Adrenal gland (tissue), 12 donors: ENCODE measurements around the gene DCHS2. TPM values are rescaled to one million over a fixed set of nuclear protein-coding genes. Genes with fewer than 3 reads are reported as not detected.

Experiments used
- DNase-seq, 7 donors: peaks; one replicate each; pipeline ENCODE4 v3.0.0-alpha.2; 2019 to 2020
- H3K27ac ChIP-seq, 5 donors: fragments of 200-600 bp; sonication (generic) in 4 of 5; 1 replicate in 3 of 5; 2 replicates in 2 of 5; pipeline versions ENCODE4 v1.5.1 to v1.8.0; 2016 to 2020; ENCODE audit warnings: mild to moderate bottlenecking in 1 of 5
- H3K27me3 ChIP-seq: fragments of 200-600 bp; 2 replicates; pipeline ENCODE4 v1.8.0; 2021
- H3K36me3 ChIP-seq, 2 donors: fragments of 200-600 bp; replicated peaks in 1 of 2; 1 replicate in 1 of 2; 2 replicates in 1 of 2; pipeline versions ENCODE4 v1.5.1 to v1.8.0; 2018 to 2022
- H3K4me1 ChIP-seq, 2 donors: fragments of 200-600 bp; replicated peaks in 1 of 2; 1 replicate in 1 of 2; 2 replicates in 1 of 2; pipeline versions ENCODE4 v1.5.1 to v1.8.0; 2018 to 2021
- H3K4me3 ChIP-seq, 4 donors: fragments of 200-600 bp; sonication (generic) in 3 of 4; one replicate each; pipeline ENCODE4 v1.5.1; 2016 to 2018
- H3K9me3 ChIP-seq, 3 donors: fragments of 200-600 bp; sonication (generic) in 1 of 3; replicated peaks in 1 of 3; 1 replicate in 2 of 3; 2 replicates in 1 of 3; pipeline versions ENCODE4 v1.5.1 to v1.8.0; 2016 to 2021
- CTCF ChIP-seq, 6 experiments: fragments of 450-650 bp in 4 of 6; fragments of 200-600 bp in 2 of 6; sonication (generic) in 1 of 6; IDR thresholded peaks; 1 replicate in 5 of 6; 2 replicates in 1 of 6; pipeline versions ENCODE4 v1.5.1 to v1.8.0; 2016 to 2021; ENCODE audit warnings: antibody characterized with exemption in 6 of 6, mild to moderate bottlenecking in 2 of 6, moderate library complexity in 1 of 6
- POLR2A ChIP-seq, 2 donors: fragments of 450-650 bp; IDR thresholded peaks; one replicate each; pipeline ENCODE4 v1.6.1; 2017; ENCODE audit warnings: antibody characterized with exemption in 2 of 2, mild to moderate bottlenecking in 2 of 2, moderate library complexity in 1 of 2
- WGBS, 4 donors: extraction: QIAGEN DNeasy Blood & Tissue Kit in 2 of 4; methylation state at CpG; one replicate each; pipeline versions ENCODE4 v1.1.5 to v1.1.7; 2013 to 2017; 5-methylcytosine and 5-hydroxymethylcytosine counted together
- intact Hi-C, 2 donors: fragments of 100-400 bp; cut with DNase I; formaldehyde crosslinking; loops; one replicate each; pipeline versions ENCODE4 v1.14.1 to v1.15.0; 2022 to 2023
- polyA plus RNA-seq, 3 donors: library from polyadenylated mRNA; stranded (reverse); fragments of 200-250 nt in 2 of 3; fragments of 350-450 nt in 1 of 3; fragmentation: Illumina TruSeq in 1 of 3; extraction: RNeasy Lipid Tissue Mini Kit (QIAGEN cat#74804) in 1 of 3; gene quantifications; one replicate each; pipeline ENCODE4 v1.2.3, GENCODE V29; 2013 to 2014
- total RNA-seq, 9 donors: library from RNA; depleted of rRNA in 4 of 9; stranded (reverse); fragments of >200 nt in 4 of 9; fragments of 120-200 nt in 1 of 9; fragmentation: NEBNext Ultra II Directional in 1 of 9; extraction: Animal tissue kit (Norgen Biotek cat#: 25700) in 1 of 9; gene quantifications; one replicate each; pipeline versions ENCODE4 v1.1.0 to v1.2.4, GENCODE V29; 2013 to 2023
- donor health status: healthy with polysubstance abuse.
- donor health status: Bipolar disorder and iron deficiency.
- donor health status: DM: yes; HTN: yes; CAD: no.
- donor health status: DM: no; HTN: no; CAD: no.
- donor health status: DM: no; HTN: no; CAD: no.
- donor health status: DM: yes; HTN: yes; CAD: no.

Gene DCHS2
- total and polyA plus RNA-seq, 12 donors = 0.06 to 3.3 (median 0.78) TPM; not detected in 1

- DNase-seq = no peak
- no peaks in the 10 kb centered on the region for H3K9me3 ChIP-seq
- intact Hi-C loops = loop anchor here in 1 of 2 donors (10.0 kb wide), 1 partner anchor 117 kb away; no protein-coding TSS in a partner anchor
- TF ChIP-seq CTCF (IDR thresholded peaks at IDR 0.05) (no peak), POLR2A (IDR thresholded peaks at IDR 0.05) (no peak)
- no peaks in the 10 kb centered on the region for H3K27me3 ChIP-seq
- no peak overlapping the region for H3K4me3 ChIP-seq
- no peaks in the 10 kb centered on the region for H3K4me1 ChIP-seq
- WGBS, 4 donors = 43 to 88% (median 68%) methylated on average over 2 of the region's 2 CpGs
- no peaks in the 10 kb centered on the region for H3K36me3 ChIP-seq
- no peak overlapping the region for H3K27ac ChIP-seq
Observed at GRCh38 chr4:154511548-154511947, 19.9 kb upstream of the DCHS2 start.

DNA sequence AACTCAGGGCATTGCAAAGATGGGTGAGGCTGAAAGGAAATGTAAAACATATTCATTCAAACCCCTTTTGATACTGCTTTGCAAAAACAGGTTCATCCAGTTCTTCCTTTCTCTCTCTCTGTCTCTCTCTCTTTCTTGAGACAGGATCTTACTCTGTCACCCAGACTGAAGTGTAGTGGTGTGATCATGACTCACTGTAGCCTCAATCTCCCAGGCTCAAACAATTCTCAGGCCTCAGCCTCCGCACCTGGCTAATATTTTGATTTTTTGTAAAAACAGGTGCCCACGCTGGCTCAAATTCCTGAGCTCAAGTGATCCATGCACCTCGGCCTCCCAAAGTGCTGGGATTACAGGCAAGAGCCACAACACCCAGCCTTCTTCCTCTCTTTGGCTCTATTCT, 15.6 kb upstream of the DCHS2 start:
- Histone ChIP-seq H3K27me3 (no peaks in the 10 kb centered on the region), H3K27ac (no peak overlapping the region), H3K4me3 (no peak overlapping the region), H3K9me3 (no peaks in the 10 kb centered on the region), H3K4me1 (no peaks in the 10 kb centered on the region), H3K36me3 (no peaks in the 10 kb centered on the region)
- TF ChIP-seq CTCF (IDR thresholded peaks at IDR 0.05) (no peak), POLR2A (IDR thresholded peaks at IDR 0.05) (no peak)
- WGBS, 4 donors = 77 to 85% (median 79%) methylated on average over 3 of the region's 3 CpGs
- intact Hi-C loops = no loop called here
- DNase-seq = no peak

DNA sequence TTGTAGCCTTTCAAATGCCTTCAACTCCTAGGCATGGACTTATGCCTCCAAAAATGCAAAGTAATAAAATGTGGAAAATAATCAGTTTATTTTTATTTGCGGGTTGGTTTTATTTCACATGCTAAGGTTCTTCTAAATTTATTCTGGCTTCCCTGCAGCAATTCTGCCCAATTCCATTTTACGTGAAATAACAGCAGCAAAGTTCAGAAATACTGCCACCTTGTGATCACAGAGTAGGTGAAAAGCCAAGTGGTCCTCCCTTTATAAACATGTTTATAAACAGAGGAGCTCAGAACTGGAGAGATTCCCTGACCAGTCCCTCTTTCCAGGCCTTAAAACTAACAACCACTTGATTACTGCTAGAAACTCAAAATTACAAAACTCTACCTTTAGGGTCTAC, 14.7 kb upstream of the DCHS2 start:
- DNase-seq = peak in 1 of 7 donors; percentile 16
- H3K4me1 ChIP-seq = no peaks in the 10 kb centered on the region
- H3K27me3 ChIP-seq = no peaks in the 10 kb centered on the region
- no peaks in the 10 kb centered on the region for H3K9me3 ChIP-seq
- H3K4me3 ChIP-seq = no peak overlapping the region
- WGBS, 4 donors = 0 to 15% (median 5%) methylated on average over 2 of the region's 2 CpGs
- no peak overlapping the region for H3K27ac ChIP-seq
- TF ChIP-seq CTCF (IDR thresholded peaks at IDR 0.05) (peak; percentile 16 to 57 (median 50)), POLR2A (IDR thresholded peaks at IDR 0.05) (no peak)
- H3K36me3 ChIP-seq = no peaks in the 10 kb centered on the region
- intact Hi-C loops = no loop called here

- no peaks in the 10 kb centered on the region for H3K27me3 ChIP-seq
- H3K27ac ChIP-seq = no peak overlapping the region
- intact Hi-C loops = no loop called here
- no peaks in the 10 kb centered on the region for H3K4me1 ChIP-seq
- no peaks in the 10 kb centered on the region for H3K36me3 ChIP-seq
- TF ChIP-seq CTCF (IDR thresholded peaks at IDR 0.05) (peak in 4 of 6 experiments; percentile 19 to 46 (median 24)), POLR2A (IDR thresholded peaks at IDR 0.05) (no peak)
- no peaks in the 10 kb centered on the region for H3K9me3 ChIP-seq
- no peak for DNase-seq
- H3K4me3 ChIP-seq = no peak overlapping the region
- 11 to 28% (median 20%) methylated on average over 1 of the region's 1 CpG for WGBS, 4 donors
Observed at GRCh38 chr4:154503598-154503997, 12.0 kb upstream of the DCHS2 start.
